HUES6 (cell line): ENCODE measurements around the gene SPACA4.

Source experiments
- H3K27ac ChIP-seq: 2 replicates; pipeline ENCODE4 v1.7.0; 2013; ENCODE audit warnings: low read depth, mild to moderate bottlenecking, low read length, inconsistent platforms
- H3K27me3 ChIP-seq: 2 replicates; pipeline ENCODE4 v1.6.1; 2013; ENCODE audit warnings: low read length; ENCODE audit not compliant: control insufficient read depth, insufficient read depth
- H3K36me3 ChIP-seq: 2 replicates; pipeline ENCODE4 v1.6.1; 2013; ENCODE audit warnings: low read length; ENCODE audit not compliant: control insufficient read depth, insufficient read depth
- H3K4me1 ChIP-seq: 2 replicates; pipeline ENCODE4 v1.6.1; 2013; ENCODE audit warnings: low read length; ENCODE audit not compliant: control insufficient read depth, insufficient read depth
- H3K4me3 ChIP-seq: 2 replicates; pipeline ENCODE4 v1.5.1; 2013; ENCODE audit warnings: low read depth, low read length
- H3K9ac ChIP-seq: one replicate; pipeline ENCODE4 v1.6.1; 2013; ENCODE audit warnings: mild to moderate bottlenecking, low read length
- H3K9me3 ChIP-seq: 2 replicates; pipeline ENCODE4 v1.6.1; 2013; ENCODE audit warnings: low read depth, low read length; ENCODE audit not compliant: control insufficient read depth, insufficient read depth

SPACA4 gene

DNA sequence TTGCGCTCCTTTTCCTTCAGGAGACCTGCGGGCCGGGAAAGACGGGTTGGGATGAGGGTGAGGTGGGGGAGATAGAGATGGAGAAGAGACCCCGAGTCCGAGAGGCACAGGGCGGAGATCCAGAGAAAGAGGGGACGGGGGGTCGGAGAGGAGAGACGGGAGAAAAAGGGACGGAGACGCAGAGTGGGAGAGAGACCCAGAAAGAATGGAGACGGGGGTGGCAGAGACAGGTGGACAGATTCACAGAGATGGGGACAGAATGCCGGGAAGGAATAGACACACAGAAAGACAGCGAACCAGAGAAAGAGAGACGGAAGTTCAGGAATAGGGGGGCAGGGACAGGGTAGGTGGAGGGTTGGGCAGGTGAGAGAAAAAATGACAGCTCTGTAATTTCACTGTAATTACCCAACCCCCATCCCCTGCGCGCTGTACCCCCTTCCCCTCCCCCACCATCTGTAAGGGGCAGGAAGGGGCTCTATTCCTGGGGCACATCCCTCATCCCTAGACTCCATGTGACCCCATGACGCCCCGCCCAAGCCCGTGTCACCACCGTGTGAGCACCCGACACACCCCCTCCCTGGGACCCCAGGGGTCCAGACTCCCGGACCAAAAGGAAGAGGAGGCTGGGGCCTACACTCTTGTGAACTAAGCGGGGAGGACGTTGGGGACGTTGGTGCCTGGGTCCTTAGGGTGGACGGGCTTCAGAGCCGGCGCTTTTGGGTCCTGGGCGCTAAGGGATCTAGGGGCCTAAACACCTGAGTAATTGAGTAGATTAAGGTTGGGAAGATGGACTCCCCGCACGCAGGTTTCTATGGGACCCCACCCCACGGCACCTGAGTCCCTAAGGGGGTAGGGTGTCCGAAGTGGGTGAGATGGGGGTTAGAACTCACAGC is 29.7 kb downstream of the SPACA4 start:
- Histone ChIP-seq H3K27ac (no peak overlapping the region), H3K9me3 (no peaks in the 10 kb centered on the region), H3K9ac (no peak overlapping the region), H3K4me3 (peak overlapping the region; percentile 68), H3K36me3 (no peaks in the 10 kb centered on the region), H3K27me3 (peaks cover 21% of the 10 kb centered on the region), H3K4me1 (peaks cover 56% of the 10 kb centered on the region)

DNA sequence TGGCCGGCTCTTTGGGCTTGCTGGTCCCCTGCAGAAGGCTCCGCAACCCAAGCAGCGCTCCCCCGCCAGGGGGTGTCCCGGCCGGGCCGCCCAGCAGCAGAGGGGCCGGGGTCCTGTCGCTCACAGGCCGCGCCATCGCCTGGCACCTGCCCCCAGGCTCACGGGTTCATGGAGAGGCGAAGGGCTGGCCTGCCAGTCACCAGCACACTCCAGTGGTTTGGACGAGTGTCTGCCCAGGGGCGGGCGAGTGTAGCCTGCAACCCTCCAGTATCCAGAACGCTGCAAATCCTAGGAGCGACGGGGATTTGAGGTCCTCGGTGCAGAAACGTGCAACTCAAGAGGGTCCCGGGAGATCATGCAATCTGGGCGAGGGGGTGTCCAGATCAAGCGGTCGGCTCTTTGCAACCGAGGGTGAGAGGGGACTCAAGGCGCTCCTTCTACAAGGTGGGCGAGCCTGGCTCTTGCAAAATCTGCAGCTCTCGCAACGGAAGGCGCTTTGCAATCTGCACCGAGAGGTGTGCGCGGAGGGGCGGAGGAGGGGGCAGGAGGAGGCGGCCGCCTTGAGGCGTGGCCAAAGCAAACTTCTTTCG is 30.4 kb downstream of the SPACA4 start, which contains the start of gene DBP:
Gene DBP, minus strand, starts transcription at position 521 of the 590 bp plus-strand sequence. Its CDS starts 385 bp downstream, at position 136.
- H3K36me3 ChIP-seq = no peaks in the 10 kb centered on the region
- peak within 1 kb of the TSS; percentile 76 for H3K27ac ChIP-seq
- H3K4me3 ChIP-seq = peak within 1 kb of the TSS; percentile 68
- peaks cover 54% of the 10 kb centered on the region for H3K4me1 ChIP-seq
- H3K9ac ChIP-seq = peak within 1 kb of the TSS; percentile 62
- H3K9me3 ChIP-seq = no peaks in the 10 kb centered on the region
- H3K27me3 ChIP-seq = peaks cover 21% of the 10 kb centered on the region

DNA sequence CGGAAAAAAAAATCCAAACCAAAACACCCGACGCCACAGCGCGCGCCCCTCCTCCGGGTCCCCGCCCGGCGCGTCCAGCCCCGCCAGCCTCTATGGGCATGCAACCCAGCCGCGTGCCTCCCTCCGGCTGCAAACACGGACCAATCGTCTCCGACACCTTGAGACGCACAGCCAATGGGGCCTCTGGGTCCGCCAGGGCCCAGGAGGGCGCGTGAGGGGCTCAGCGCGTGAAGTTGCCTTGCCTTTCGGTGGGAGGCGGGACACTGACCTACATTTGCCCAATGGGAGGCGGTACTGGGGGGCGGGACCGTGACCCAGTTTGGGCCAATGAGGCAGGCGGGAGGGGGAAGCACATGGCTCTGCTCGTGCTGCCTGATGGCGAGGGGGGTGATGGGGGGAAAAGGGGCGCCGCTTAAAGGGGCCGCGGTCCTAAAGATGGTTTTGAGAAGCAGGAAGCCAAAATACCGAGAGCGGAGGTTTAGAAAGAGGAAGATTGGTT is 31.0 kb downstream of the SPACA4 start:
- H3K4me1 ChIP-seq = peaks cover 52% of the 10 kb centered on the region

DNA sequence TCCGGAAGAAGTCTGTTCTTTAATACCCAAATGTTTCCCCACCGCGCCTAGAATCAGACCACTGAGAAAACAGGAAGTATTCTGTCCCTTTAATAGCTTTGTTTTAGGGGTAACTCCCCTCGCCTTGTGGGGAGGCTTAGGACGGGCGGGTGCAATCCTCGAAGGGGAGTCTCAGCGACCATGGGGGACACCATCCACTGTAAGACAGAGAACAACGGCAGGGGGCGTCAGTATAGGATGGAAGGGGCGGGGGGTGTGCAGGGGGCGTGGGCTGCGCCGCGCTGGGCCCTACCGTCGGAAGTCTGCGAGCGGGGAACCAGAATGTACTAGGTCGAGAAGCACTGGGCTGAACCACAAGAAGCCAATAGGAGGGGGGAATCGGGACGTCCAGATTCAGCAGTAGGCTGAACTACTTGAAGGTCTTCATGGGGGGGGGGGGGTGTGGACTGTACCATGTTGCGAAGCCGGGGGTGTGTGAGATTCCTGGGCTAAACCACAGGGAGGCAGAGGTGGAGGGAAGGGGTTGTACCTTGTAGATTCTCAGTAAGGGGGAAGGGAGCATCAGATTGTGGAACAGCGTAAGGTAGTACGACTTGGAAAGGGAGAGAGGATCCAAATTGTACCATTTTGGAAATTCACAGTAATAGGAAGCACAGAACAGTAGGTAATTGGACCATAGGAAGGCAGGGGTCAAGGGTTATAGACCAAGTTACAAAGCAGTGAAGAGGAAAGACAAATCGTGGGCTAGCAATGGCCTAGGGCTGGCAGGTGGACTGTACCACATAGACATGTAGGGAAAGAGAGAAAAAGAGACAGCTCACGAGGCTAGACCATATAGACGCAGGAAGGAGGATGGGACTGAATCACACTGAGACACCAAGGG is 31.6 kb downstream of the SPACA4 start:
- H3K27ac ChIP-seq = peak overlapping the region; percentile 76
- H3K4me1 ChIP-seq = peaks cover 47% of the 10 kb centered on the region
- peak overlapping the region; percentile 61 for H3K4me3 ChIP-seq
- peak overlapping the region; percentile 62 for H3K9ac ChIP-seq
- H3K36me3 ChIP-seq = no peaks in the 10 kb centered on the region
- no peaks in the 10 kb centered on the region for H3K9me3 ChIP-seq
- H3K27me3 ChIP-seq = peaks cover 21% of the 10 kb centered on the region

More for the DNA sequence above, 31.0 kb downstream of the SPACA4 start:
- Histone ChIP-seq H3K27me3 (peaks cover 21% of the 10 kb centered on the region), H3K9me3 (no peaks in the 10 kb centered on the region), H3K4me3 (peak overlapping the region; percentile 68), H3K9ac (peak overlapping the region; percentile 62), H3K36me3 (no peaks in the 10 kb centered on the region), H3K27ac (peak overlapping the region; percentile 76)

DNA sequence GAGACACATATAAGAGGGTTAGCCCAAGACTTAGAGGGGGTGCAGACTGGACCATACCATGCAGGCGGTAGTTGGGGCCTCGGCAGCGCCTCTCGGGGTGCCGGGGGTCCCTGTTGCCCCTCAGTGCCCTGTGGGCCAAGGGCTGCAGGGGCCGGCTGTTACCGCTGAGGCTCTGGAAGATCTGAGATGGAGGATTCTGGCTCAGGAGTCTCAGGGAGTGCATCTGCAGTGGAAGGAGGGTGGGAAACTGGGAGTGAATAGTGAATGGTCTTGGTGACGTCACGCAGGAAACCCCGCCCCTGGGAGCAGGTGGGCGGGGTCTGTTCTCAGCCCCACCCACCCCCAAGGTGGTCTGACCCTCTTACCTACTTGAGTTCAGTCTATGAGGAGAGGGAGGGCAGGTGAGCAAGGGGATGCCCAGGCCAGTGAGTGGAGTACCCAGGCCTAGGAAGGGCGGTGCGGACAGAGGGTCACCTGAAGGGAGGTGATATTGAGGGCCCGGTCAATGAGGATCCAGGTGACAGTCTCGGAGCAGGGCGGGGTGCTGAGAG is 32.4 kb downstream of the SPACA4 start:
- H3K9me3 ChIP-seq = no peaks in the 10 kb centered on the region
- no peak overlapping the region for H3K27ac ChIP-seq
- peaks cover 21% of the 10 kb centered on the region for H3K27me3 ChIP-seq
- H3K4me3 ChIP-seq = peak overlapping the region; percentile 54
- peaks cover 39% of the 10 kb centered on the region for H3K4me1 ChIP-seq
- H3K36me3 ChIP-seq = no peaks in the 10 kb centered on the region
- H3K9ac ChIP-seq = peak overlapping the region; percentile 40

DNA sequence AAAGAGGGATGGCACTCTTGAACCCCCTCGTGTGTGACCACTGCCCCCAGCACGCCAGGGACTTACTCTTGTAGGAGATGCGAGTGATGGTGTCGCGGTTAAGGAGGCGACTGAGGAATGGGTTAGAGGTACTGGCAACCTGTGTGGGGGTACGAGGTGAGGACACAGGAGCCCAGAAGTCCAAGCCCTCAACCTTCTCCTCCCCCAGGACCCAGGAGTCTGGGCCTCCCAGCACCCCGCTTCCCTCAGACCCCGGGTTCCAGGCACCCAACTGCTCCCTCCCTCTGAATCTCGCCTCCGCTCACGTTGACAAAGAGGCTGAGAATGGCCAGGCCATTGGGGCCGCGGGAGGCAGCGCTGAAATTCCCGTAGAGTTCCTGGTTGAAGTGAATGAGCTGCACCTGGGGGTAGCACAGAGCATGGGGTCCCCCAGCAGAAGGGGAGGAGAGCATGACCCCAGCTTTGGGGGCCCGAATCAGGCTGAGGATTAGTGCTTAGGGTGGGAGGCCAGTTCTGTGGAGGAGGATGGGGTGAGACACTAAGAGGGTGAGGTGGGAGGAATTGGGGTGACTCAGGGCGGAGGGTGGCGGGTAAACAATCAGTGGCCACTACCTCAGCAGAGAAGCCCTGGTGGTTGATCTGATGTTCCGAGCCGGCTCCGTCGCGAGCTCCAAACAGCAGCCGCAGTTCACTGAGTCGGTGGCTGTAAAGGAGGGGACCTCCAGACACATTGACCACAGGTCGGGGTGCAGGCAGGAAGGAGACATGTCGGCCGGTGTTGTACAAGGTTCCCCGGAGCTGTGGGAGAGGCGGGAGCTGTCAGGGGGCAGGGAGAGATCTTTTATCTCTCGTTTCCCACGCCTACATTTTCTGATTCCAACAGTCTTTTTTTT is 33.2 kb downstream of the SPACA4 start:
- Histone ChIP-seq H3K27me3 (peaks cover 21% of the 10 kb centered on the region), H3K9me3 (no peaks in the 10 kb centered on the region), H3K9ac (peak overlapping the region; percentile 22), H3K4me1 (peaks cover 40% of the 10 kb centered on the region), H3K36me3 (no peaks in the 10 kb centered on the region), H3K4me3 (peak overlapping the region; percentile 54), H3K27ac (no peak overlapping the region)

DNA sequence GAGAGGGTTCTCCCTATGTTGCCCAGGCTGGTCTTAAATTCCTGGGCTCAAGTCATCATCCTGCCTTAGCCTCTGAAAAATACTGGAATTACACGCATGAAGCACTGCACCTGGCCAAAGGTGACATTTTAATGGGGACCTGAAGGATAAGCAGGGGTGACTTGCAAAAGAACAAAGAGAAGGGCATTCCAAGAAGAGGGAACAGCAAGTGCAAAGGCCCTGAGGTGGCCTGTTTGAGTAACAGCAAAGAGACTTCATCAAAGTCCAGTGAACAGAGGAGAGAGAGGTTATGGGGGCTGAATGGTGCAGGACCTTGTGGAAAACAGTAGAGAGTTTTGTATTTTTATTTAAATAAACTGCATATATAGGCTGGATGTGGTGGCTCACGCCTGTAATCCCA is 35.3 kb downstream of the SPACA4 start:
- Histone ChIP-seq H3K36me3 (no peaks in the 10 kb centered on the region), H3K9me3 (no peaks in the 10 kb centered on the region), H3K9ac (no peak overlapping the region), H3K4me3 (no peak overlapping the region), H3K27me3 (peaks cover 7% of the 10 kb centered on the region), H3K27ac (no peak overlapping the region), H3K4me1 (peaks cover 30% of the 10 kb centered on the region)

DNA sequence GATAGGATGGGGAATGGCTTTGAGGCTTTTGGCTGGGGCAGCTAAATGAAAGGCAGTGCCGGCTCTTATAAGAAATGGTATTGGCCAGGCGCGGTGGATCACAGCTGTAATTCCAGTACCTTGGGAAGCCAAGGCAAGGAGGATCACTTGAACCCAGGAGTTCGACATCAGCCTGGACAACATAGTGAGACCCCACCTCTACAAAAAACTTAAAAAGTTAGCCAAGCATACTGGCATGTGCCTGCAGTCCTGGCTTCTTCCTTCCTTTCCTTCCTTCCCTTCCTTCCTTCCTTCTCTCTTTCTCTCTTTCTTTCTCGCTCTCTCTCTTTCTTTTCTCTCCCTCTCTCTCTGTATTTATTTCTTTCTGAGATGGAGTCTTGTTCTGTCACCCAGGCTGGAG is 36.3 kb downstream of the SPACA4 start:
- Histone ChIP-seq H3K9ac (no peak overlapping the region), H3K27ac (no peak overlapping the region), H3K4me3 (no peak overlapping the region), H3K9me3 (no peaks in the 10 kb centered on the region), H3K36me3 (no peaks in the 10 kb centered on the region), H3K27me3 (peaks cover 5% of the 10 kb centered on the region; the same call in 1 of the 2 replicates), H3K4me1 (peaks cover 26% of the 10 kb centered on the region)

DNA sequence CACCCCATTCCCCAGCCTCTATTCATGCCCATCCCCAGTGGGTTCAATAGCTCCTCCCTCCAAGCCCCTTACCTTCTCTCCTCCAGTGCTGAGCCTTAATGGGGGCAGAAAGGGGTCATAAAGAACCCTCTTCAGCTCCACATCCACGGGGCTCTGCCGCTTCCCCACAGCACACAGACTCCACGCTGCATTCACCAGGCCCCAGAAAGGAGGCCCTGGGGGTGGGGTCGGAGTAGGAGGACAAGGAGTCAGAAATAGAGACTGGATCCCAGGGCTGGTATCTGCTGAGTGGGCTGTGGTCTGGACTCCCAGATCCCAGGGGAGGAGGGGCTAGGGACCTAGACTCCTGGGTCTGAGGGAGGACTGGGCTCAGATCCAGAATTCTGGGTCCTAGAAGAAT is 37.8 kb downstream of the SPACA4 start:
- peak overlapping the region; percentile 71 for H3K4me3 ChIP-seq

More for the DNA sequence above, 37.8 kb downstream of the SPACA4 start:
- no peaks in the 10 kb centered on the region for H3K9me3 ChIP-seq
- no peaks in the 10 kb centered on the region for H3K36me3 ChIP-seq
- H3K4me1 ChIP-seq = peaks cover 17% of the 10 kb centered on the region
- peak overlapping the region; percentile 29 for H3K9ac ChIP-seq
- H3K27ac ChIP-seq = no peak overlapping the region; the same call in 1 of the 2 replicates
- peaks cover 5% of the 10 kb centered on the region; the same call in 1 of the 2 replicates for H3K27me3 ChIP-seq
